ENCODE results near the gene MAFF.
"Not testable (repeated sequence)": the region's sequence is repeated elsewhere in the genome, so short reads cannot be mapped to it uniquely, and the experiment has no call there.

Gene MAFF

DNA sequence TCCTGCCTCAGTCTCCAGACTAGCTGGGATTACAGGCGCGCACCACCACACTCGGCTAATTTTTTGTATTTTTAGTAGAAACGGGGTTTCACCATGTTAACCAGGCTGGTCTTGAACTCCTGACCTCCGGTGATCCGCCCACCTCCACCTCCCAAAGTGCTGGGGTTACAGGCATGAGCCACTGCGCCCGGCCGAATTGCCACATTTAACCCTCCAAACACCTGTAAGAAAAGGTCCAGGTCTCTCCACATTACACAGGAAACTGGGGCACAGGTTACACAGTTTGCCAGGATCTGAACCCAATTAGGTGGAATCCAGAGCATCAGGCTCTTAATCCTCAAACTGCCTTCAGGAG, 24.2 kb upstream of the MAFF start:
- DNase-seq (ENCODE audit: low read depth in 2 of 2), result not testable (repeated sequence)

DNA sequence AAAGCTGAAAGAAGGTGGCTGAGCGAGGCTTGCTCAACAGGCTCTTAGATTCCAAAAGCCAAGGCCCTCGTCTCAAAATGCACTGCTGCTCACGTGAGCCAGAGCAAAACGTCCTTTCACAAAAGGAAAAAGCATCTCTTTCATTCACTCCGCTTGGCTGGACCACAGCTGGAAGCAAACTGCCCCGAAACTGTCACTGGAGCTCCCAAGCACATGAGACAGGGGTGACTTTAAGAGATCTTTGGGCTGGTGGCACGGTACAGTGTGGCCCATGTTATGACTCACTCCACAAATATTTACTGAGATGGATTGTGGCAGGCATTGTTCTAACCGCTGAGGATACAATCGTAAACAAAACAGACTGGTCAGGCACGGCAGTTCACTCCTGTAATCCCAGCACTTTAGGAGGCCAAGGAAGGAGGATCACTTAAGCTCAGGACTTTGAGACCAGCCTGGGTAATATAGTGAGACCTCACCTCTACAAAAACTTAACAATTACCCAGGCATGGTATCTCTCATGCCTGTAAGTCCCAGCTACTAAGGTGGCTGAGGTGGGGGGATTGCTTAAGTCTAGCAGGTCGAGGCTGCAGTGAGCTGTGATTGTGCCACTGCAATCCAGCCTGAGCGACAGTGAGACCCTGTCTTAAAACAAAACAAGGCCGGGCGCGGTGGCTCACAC, 23.7 kb upstream of the MAFF start:
- DNase-seq (ENCODE audit: low read depth in 2 of 2), result no peak

DNA sequence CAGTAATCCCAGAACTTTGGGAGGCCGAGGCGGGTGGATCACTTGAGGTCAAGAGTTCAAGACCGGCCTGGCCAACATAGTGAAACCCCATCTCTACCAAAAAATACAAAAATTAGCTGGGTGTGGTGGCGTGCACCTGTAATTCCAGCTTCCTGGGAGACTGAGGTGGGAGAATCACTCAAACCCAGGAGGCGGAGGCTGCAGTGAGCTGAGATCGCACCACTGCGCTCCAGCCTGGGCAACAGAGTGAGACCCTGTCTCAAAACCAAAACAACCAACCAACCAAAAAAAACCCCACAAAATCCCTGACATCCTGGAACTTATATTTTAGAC, 23.2 kb upstream of the MAFF start:
- not testable (repeated sequence) for DNase-seq (ENCODE audit: low read depth in 2 of 2)

DNA sequence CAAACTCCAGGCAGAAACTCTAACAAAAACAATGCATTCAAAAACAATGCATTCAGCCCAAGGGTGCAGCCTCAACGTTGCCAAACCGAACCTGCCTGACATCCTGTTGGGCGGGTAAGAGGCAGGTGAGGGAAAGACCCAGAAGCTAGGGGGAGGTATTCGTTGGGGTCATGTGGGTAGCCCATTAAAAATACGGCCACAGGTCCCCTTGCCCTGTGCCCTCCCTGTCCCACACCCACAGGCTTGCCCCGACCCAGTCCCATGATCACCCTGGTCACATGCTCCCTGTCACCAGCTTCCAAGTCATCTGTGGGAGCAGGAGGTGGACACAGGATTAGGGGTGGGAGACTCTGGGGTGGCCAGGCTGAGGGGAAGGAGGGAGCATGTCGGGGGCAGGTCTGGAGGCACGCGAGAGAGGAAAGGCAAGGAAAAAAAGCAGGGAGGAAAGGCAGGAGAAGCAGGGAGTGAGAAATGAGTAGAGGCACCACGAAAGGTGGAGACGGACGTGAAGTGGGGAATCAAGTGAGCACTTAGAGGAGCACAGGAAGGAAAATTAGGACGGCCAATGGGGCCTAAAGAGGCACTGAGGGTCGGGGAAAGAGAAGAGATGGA, 20.8 kb upstream of the MAFF start:
- no peak for DNase-seq (ENCODE audit: low read depth in 2 of 2)

DNA sequence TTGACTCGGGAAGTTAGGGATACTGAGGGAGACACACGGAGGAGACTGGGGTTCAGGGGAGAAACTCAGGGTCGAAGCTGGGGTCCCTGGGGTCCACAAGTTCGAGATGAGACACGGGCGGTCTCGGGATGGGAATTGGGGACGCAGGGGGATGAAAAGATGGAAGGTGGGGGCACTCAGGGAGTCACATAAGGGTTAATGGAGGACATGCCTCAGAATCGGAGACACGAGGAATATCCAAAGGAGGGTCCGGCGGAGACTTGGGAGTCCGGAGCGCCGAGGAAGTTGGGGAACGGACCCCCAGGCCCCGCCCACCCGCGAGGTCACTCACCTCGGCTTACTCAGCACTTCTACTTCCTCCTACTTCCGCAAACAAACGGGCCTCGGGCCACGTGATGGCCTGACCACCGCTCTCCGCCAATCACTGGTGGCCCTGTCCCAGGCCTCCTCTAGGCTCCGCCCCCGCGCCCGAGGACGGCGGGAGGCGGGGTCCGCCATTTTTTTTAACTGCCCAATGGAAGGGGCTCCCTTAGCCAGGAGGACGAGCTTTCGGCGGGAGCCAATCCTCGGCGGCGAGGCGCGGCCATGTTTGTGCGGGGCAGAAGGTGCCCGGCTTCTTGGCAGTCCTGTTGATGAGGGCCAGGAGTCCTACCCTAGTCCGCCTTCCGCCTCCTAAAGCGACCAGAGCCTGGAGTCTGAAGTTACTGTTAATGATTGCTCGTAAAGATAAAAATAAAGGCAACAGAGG, 20.2 kb upstream of the MAFF start, which contains the start of gene PLA2G6:
PLA2G6 (minus strand) TSS at position 378 of the 748 bp plus-strand sequence. CDS start 12,404 bp downstream, outside the sequence.
- DNase-seq (ENCODE audit: low read depth in 2 of 2), result peak; percentile 93 to 94

DNA sequence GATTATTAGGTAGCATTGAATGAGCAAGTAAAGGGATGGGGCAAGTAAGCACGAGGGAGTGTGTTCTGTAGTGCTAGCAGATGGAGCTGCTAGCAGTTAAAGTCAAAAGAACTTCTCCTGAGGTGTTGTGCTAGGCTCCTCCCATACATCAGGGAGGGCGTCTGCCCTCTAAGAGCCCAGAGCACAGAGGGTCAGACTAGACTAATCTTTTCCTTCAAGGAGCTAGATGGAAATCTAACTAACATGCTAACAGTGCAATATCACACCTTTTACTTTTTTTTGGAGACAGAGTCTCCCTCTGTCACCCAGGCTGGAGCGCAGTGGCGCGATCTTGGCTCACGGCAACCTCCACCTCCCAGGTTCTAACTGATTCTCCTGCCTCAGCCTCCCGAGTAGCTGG, 17.0 kb upstream of the MAFF start:
- DNase-seq (ENCODE audit: low read depth in 2 of 2), result no peak

DNA sequence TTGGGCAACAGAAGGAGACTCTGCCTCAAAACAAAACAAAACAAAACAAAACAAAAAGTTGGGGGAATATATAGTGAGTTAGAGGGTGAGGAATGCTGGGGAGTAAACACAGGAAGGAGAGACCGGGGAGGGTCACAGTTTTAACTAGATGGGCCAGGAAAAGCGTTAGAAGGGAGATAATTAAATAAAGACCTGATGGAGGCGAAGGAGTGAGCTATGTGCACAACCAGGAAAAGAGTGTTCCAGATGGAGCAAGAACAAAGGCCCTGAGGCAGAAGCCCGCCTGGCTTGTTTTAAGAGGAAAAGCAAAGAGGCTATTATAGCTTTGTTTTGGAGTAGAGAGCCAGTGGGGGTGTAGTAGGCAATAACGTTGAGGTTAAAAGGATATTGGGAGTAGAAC, 15.4 kb upstream of the MAFF start:
- no peak for DNase-seq (ENCODE audit: low read depth in 2 of 2)

DNA sequence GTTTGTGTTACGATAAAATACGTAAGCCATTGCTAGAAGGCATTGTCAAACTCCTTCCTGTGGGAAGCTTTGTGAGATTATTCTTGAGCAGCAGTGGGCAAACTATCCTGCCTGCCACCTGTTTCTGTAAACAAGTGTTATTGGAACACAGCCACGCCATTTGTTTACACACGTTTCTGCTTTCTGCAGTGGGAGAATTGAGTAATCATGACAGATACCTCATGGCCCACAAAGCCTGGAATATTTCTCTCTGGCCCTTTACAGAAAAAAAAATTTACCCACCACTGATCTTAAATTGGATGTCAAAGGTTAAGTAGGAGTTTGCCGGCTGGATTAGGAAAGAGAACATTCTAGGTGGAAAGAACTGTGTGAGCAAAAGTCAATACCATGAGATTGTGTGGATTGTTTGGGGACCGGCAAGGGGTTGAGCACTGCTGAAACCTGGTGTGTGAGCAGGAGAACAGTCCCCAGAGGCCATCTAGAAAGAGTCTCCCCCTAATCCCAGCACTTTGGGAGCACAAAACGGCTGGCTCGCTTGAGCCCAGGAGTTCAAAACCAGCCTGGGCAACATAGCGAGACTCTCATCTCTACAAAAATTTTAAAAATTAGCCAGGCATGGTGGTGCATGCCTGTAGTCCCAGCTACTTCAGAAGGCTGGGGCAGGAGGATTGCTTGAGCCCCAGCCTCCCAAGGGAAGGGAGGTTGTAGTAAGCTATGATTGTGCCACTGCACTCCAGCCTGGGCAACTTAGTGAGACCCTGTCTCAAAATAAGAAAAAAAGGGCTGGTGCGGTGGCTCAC, 14.2 kb upstream of the MAFF start:
- DNase-seq (ENCODE audit: low read depth in 2 of 2), result no peak

DNA sequence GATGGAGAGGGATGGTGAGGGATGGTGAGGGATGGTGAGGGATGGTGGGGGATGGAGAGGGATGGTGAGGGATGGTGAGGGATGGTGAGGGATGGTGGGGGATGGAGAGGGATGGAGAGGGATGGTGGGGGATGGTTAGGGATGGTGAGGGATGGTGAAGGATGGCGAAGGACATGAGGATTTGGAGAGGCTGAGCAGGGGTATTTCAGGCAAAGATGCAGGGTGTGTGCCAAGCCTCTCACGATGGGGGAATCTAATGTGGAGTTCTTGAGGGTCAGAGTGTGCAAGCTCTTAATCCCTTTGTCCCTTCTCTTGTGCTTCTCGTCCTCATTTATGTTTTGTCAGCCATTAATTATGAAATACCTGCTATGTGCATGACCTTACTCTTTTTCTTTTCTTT, 12.7 kb upstream of the MAFF start:
- DNase-seq (ENCODE audit: low read depth in 2 of 2), result no peak

DNA sequence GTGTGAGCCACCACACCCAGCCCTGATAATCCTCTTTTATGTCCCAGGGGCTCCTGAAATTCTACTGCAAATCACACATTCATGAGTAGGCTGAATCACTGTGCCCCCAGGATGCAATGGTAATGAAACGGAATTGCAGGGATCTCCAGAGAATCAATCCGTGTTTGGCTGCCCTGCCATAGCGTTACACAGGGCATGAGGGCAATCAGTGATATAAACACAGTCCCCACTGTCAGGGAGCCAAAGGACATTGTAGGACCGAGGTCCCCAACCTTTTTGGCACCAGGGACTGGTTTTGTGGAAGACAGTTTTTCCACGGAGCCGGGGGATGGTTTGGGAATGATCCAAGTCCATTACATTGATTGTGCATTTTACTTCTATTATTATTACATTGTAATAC, 11.2 kb upstream of the MAFF start:
- DNase-seq (ENCODE audit: low read depth in 2 of 2), result no peak

DNA sequence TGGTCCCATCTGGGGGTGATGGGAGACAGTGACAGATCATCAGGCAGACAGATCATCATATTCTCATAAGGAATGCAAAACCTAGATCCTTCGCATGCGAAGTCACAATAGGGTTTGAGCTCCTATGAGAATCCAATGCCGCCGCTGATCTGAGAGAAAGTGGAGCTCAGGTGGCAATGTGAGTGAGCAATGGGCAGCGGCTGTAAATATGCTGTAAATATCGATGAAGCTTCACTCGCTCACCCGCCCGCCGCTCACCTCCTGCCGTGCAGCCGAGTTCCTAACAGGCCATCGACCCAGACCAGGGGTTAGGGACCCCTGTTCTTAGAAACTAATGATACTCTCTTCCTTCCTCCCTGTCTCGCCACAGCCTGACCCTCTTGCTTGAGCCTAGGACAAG, 10.7 kb upstream of the MAFF start:
- no peak for DNase-seq (ENCODE audit: low read depth in 2 of 2)

DNA sequence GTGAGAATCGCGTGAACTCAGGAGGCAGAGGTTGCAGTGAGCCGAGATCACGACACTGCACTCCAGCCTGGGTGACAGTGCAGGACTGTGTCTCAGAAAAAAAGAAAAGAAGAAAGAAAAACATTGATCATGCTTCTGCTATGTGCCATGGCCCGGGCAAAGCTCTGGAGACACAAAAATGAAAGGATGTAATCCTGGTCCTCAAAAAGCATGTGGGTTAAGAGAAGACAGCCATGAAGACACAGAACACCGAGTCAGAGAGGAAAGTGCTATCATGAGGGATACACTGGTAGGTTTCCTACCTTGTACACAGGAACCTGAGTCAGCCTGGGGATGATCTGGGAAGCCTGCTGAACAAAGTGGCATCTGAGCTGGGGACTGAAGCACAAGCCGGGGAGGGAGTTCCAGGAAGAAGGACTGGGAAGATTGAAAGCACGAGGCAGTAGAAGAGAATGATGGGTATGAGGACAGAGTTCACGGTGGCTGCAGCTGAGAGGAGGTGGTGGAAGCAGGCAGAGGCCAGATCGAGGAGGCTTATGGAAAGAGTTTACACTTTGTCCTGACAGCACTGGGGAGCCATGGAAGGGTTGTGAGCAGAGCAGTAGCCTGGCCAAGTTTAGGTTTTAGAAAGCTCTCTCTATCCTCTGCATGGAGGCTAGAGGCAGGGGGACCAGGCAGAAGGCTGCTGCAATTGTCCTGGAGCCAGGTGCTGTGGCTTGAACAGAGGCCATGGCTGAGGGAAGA, 9.9 kb upstream of the MAFF start:
- DNase-seq (ENCODE audit: low read depth in 2 of 2), result no peak

DNA sequence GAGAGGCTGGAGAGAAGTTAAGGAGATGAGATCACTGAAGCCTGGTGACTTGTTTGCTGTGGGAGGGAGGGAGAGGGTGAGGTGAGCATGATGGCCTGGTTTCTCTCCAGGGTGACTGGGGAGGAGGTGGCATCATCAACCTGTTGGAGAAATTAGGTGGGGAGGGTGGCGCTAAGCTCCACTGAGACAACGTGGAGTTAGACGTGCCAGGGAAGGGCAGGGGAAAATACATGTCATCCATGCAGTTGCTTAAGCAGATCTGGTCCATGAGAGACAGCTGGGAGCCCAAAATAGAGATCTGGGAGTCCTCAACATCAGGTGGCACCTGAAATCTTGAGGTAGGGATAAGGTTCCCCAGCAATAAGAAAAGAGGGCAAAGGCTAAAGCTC, 9.3 kb upstream of the MAFF start:
- no peak for DNase-seq (ENCODE audit: low read depth in 2 of 2)

DNA sequence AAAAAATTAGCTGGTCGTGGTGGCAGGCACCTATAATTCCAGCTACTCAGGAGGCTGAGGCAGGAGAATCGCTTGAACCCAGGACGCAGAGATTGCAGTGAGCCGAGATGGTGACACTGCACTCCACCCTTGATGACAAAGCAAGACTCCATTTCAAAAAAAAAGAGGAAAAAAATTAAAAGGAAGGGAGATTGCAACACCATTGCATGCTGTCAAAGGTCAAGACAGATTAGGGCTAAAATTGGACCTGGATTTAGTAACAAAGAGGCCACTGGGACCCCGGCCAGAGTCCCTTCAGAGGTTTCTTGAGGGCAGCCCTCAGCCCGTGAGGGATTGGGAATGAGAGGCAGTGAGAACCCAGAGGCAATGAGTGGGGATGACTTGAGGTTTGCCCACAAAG, 8.2 kb upstream of the MAFF start:
- no peak for DNase-seq (ENCODE audit: low read depth in 2 of 2)

DNA sequence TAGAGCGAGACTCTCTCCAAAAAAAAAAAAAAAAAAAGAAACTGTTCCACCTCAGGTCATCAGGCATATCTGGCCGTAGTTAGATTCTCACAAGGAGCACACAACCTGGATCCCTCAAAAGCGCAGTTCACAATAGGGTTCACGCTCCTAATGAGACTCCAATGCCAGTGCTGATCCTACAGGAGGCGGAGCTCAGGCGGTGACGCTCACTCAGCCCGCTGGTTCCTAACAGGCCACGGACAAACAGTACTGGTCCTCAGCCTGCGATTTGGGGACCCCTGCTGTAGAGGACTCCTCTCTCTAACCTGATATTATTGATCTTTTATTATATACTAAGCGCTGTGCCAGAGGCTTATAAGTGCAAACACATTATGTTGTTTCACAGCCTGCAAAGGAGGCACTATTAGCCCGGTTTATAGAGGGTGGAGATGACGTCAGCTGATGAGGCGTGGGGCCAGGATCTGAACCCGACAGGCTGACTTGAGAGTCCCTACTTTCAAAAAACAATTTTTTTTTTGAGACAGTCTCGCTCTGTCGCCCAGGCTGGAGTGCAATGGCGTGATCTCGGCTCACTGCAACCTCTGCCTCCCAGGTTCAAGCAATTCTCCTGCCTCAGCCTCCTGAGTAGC, 4.9 kb upstream of the MAFF start:
- no peak for DNase-seq (ENCODE audit: low read depth in 2 of 2)

DNA sequence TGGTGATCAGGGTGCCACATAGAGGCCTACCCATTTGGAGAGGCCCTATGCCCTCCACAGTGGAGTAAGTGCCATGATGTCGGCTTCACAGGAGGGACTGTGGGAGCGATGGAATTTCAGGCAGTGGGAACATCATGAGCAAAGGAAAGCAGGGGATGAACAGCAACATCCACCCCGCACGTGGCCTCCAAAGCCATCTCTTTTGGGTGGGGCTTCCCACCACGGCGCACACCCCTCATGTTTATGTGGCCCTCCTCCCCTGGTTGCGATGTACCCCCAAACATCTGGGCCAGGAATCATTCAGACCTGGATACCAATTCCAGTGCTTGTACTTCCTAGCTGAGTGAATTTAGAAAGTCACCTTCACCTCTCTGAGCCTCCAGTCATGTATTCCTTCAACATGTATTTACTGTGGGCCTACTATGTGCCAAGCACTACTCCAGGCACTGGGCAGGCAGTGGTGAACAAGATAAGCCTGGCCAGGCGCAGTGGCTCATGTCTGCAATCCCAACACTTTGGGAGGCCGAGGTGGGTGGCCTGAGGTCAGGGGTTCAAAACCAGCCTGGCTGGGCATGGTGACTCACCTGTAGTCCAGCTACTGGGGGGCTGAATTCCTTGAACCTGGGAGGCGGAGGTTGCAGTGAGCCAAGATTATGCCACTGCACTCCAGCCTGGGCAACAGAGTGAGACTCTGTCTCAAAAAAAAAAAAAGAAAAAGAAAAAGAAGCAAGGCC, 1.8 kb upstream of the MAFF start:
- DNase-seq (ENCODE audit: low read depth in 2 of 2), result no peak

DNA sequence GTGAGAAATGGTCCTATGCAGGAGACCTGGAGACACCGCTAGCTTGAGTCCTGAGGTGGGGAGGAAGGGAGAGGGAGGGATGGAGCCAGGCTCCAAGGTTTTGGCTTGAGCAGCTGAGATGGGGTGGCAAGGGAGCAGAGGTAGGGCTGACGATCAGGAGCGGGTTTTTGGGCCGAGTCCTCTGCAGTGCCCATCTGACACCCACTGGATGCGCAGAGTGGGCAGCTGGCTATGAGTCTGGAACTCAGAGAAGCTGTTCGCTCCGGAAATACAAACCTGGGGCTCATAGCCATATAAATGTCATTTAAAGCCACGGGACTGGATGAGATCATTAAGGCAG, 453 bp upstream of the MAFF start:
- no peak for DNase-seq (ENCODE audit: low read depth in 2 of 2)

DNA sequence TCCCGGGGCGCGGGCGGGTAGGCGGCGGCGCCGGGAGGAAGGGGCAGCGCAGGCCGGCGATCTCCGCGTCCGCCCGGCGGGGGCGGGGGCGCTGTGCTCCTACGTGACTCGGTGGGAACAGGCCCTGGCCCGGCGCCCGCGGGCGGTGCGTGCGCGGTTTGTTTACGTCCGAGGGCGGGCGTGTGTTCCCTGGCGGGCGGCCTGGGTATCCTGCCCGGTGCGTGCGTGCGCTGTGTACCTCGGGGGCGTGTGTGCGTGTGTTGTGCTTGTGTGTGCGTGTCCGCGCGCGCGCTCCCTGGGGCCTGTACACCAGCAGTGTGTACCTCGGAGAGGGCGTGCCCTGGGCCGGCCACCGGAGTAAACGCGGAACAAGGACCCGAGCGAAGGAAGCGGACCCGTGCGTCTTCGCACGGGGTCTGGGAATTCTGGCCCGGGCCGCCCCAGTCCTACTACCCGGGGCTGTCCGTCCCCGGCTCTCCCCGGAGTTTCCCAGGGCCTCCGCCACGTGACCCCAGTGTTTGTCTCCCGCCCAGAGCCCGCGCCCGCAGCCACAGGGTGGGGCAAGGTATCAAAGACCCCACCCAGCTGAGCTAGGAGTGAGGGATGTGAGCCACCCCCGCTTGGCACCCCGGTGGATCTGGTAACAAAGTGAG, 769 bp downstream of the MAFF start:
- DNase-seq (ENCODE audit: low read depth in 2 of 2), result peak in 1 of 2 donors; percentile 44

DNA sequence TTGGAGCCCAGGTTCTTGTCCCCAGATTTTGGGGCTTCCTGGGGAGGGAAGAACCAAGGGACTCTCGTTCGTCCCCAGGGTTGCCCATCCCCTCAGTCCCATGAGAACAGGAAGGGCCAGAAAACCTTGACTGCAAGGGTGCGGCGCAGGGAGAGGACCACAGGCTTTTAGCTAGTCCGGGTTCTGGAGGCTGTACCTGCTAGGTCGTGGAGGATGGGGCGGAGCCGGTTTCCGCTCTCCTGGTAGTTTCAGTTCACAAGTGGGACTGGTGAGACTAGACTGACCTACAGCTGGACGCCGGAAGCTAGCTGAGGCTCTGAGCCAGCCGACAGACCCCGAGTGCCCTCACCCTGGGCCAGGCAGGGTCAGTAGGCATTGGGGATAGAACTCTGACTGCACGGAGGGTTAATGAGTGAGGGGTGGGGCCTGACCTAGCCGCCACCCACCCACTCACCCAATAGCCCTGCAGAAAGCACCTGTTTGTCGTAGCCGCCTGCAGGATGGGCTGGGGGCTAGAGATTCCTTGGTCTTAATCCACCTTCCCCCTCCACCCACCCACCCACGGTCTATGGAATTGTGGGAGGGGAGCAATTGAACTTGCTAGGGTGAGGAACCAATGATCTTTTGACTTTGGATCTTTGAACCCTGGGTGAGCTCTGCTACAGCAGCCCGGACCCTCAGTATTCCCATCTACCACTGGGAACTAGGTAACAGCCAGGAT, 1.5 kb downstream of the MAFF start:
- no peak for DNase-seq (ENCODE audit: low read depth in 2 of 2)

Data from stimulated activated CD8-positive, alpha-beta memory T cell treated with anti-CD3 and anti-CD28 coated beads, Interleukin-7, amount 100 ng/mL, for 4 hours (primary cell).